Activated CD4-positive, alpha-beta T cell treated with anti-CD3 and anti-CD28 coated beads for 1 hour (primary cell): ENCODE results near the gene FOXI3.
"Not testable (repeated sequence)": the region's sequence is repeated elsewhere in the genome, so short reads cannot be mapped to it uniquely, and the experiment has no call there.

Experiments
- DNase-seq: peaks from one replicate; pipeline ENCODE4 v3.0.0-alpha.2; 2020

Gene FOXI3

GRCh38 chr2:88437010-88437409, 15.5 kb downstream of the FOXI3 start:
- no peak for DNase-seq

DNA sequence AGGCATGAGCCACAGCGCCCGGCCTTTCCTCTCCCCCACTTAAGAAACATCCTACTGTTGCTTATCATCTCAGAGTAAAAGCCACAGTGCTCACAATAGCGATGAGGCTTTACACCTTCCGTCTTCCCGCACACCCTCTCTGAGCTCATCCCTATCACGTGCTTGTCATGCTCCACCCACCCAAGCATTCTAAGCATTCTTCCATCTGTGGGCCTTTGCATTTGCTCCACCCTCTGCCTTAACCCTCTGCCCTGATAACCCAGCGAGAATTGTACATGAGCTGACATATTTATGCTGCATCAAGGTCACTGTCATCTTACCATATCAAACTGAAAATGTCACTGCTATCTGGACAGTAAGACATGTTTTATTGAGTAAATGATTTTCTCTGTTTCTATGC, 22.6 kb downstream of the FOXI3 start:
- no peak for DNase-seq

- no peak for DNase-seq
Measured at GRCh38 chr2:88423733-88424132, 28.8 kb downstream of the FOXI3 start.

- not testable (repeated sequence) for DNase-seq
Measured at GRCh38 chr2:88419051-88419450, 33.4 kb downstream of the FOXI3 start.

DNA sequence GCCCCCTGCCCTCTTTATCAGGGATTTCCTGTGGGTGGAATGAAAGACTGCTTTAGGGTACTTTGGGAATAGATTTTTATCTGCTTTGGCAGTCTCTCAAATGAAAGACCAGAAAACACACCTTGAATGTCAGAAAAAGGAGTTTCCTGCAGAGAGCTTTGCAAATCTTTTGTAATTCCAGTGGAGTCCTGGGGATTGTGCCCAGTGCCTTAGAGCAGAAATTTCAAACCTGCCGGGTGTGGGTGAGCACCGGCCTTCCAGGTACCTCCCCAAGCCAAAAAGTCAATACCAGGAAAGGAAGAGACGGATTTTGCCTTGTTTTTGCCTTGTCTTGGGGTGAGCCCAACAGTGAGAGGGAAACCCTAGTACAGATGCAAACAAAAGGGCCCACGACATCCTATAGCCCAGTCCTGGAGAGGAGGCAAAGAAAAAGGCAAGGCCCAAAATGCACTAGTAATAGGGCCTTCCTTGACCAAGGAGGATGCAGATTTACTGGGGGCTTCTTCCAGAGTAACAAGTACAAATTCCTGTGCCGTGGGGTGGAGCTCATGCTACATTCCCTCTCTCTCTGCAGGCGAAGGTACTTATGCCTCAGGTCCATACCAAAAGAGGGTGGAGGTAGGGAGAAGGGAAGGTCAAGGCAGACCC, 36.4 kb downstream of the FOXI3 start:
- no peak for DNase-seq

DNA sequence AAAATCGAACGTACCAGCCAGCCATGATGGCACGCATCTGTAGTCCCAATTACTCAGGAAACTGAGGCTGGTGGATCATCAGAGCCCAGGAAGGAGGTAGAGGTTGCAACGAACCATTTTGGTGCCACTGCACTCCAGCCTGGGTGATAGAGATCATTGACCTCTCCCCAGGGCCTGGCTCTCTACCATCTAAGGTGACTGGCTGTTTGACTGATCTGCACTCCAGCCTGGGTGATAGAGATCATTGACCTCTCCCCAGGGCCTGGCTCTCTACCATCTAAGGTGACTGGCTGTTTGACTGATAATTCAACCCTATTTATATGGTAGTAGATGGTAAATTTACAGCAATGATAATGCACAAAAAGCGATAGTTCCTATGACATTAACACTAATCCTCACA, 43.6 kb downstream of the FOXI3 start:
- DNase-seq = not testable (repeated sequence)

- DNase-seq = no peak
Measured at GRCh38 chr2:88400037-88400767, 52.3 kb downstream of the FOXI3 start.

DNA sequence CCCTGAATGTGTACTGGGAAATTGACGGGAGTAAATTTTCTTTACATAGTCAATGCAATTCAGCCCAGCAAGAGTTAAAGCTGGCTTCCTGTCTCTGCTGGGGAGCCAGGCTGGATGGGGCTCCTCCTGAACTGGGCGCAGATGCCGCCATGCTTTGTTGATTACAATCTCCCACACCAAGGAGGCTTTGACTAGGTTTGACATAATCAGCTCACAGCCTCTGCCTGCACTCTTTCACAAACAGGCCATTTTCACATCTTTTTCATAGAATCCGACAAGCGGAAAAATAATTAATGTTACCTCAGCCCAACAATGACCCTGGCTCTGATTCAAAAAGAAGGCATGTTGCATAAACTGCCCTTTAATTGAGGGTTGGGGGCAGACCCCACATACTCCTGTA, 54.3 kb downstream of the FOXI3 start:
- DNase-seq = no peak
